Stimulated activated CD8-positive, alpha-beta memory T cell treated with anti-CD3 and anti-CD28 coated beads, Interleukin-2, amount 100 ng/mL, for 48 hours (primary cell): Measurements from ENCODE around the gene WDR93.
"Not testable (repeated sequence)": the region's sequence is repeated elsewhere in the genome, so short reads cannot be mapped to it uniquely, and the experiment has no call there.

Source experiments
- DNase-seq, 2 donors: peaks; one replicate each; pipeline ENCODE4 v3.0.0-alpha.2; 2020; ENCODE audit warnings: low read depth in 2 of 2

The WDR93 gene

GRCh38 chr15:89685995-89686394 is 4.6 kb upstream of the WDR93 start:
- DNase-seq: no peak

GRCh38 chr15:89686522-89686921 is 4.1 kb upstream of the WDR93 start:
- DNase-seq: no peak

- not testable (repeated sequence) for DNase-seq
These were observed 708 bp upstream of the WDR93 start for GRCh38 chr15:89689930-89690275.

- no peak for DNase-seq
These were observed 2.5 kb downstream of the WDR93 start for GRCh38 chr15:89693091-89693490.

DNA sequence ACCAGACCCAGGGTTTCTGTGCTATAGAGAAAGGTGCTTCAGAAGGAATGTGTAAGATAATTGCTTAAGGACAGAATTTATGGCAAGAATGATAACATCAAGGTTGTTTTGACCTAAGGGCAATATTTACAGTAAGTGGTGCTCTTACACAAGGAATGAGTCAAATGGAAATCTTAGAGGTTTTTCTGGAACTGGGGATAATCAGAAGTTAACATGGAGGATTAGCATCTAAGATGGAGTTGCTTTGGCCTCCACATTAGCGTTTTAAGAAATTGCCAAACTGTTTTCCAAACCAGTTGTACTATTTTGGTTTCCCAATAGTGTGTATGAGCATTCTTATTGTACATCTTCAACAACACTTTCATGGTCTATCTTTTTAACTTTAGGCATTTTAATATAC is 3.1 kb downstream of the WDR93 start:
- no peak for DNase-seq

GRCh38 chr15:89695198-89695597 is 4.6 kb downstream of the WDR93 start:
- no peak for DNase-seq

GRCh38 chr15:89704411-89704810 is 13.8 kb downstream of the WDR93 start:
- no peak for DNase-seq

- DNase-seq: no peak
These were observed 17.0 kb downstream of the WDR93 start for GRCh38 chr15:89707577-89707976.

- no peak for DNase-seq
These were observed 24.2 kb downstream of the WDR93 start for GRCh38 chr15:89714775-89715174.

- DNase-seq: no peak
These were observed 32.4 kb downstream of the WDR93 start for GRCh38 chr15:89723031-89723430.

DNA sequence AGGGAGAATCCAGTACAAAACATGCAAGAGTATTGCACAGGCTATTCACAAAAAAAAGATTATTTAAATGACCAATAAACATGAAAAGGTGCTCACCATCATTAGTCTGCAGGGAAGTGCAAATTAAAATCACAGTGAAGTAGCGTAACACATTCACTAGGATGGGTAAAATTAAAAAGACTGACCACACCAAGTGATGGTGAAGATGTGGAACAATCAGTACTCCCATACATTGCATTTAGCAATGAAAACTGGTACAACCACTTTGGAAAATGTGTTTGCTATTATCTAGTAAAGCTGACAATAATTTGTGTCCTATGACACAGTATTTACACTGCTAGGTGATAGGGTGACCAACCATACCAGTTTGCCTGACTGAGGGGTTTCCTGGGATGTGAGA is 34.0 kb downstream of the WDR93 start:
- DNase-seq: no peak

DNA sequence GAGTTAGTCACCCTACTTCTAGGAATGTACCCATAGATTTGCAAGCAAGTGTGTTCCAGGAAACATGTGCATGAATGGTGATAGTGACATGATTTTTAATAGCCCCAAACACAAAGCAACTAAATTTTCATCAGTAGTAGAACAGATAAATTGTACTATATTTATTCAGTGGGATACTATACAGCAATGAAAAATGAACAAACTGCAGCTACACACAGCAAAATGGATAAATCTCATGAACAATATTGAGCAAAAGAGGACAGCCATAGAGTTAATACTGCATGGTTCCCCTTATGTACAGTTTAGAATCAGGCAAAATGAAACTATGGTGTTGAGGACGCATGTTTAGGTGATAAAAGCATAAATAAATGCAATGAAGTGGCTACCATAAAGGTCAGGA is 34.5 kb downstream of the WDR93 start:
- no peak for DNase-seq

GRCh38 chr15:89728254-89728653 is 37.6 kb downstream of the WDR93 start:
- DNase-seq: no peak

GRCh38 chr15:89731275-89731674 is 40.7 kb downstream of the WDR93 start:
- DNase-seq: no peak

DNA sequence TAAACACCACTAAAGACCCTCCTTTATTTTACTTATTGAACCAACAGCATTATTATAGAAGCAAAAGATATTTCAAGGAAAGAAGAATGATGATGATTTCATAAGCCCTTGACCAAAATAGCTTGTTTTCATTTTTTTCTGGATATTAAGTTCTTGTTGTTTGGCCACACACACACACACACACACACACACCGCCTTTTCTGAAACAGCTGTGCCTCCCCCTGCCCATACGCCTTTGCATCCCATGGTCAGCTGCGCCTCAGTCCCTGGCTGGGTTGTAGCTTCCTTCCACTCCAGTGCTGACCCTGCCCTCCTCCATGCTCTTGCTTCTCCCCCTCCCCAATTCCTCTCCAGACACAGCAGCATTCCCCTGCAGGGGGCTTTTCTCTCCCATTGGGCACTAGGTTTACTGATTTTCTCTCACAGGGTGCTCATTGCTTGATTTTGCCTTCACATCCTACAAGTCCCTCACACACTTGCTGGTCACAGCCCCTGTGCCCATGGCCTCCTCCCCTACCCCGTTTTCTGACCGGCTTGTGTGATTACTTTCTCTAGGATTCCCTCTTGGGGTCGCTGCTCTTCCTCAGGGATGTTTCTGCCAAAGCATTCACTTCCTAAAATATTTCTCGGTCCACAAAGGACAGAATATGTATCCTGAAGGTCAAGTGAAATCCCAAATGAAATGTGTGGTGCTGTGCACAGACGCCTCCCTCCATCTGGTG is 42.0 kb downstream of the WDR93 start:
- DNase-seq: no peak

- no peak for DNase-seq
These were observed 45.2 kb downstream of the WDR93 start for GRCh38 chr15:89735773-89736172.

- DNase-seq: no peak
These were observed 49.5 kb downstream of the WDR93 start for GRCh38 chr15:89740137-89740536.

DNA sequence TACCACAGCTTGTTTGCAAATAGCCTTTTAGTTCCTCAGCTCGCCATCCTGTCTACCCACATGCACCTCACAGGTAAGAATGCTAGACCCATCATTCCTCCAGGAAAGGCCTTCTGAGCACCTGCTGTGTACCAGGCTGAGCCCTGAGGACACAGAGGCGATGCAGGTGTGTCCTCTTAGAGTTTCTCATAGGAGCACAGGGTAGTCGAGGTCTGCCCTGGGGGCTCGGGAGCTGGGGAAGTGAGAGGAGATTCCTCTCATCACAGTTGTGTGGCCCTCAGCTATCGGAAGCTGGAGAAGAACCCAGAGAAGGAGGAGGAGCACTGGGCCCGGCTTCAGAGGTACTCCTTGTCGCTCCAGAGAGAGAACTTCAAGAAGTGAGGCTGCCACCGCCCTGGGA is 52.4 kb downstream of the WDR93 start:
- no peak for DNase-seq

GRCh38 chr15:89743594-89743993 is 53.0 kb downstream of the WDR93 start:
- DNase-seq: no peak

GRCh38 chr15:89745131-89745530 is 54.5 kb downstream of the WDR93 start:
- no peak for DNase-seq

- DNase-seq: no peak
These were observed 55.2 kb downstream of the WDR93 start for GRCh38 chr15:89745768-89746167.

- no peak for DNase-seq
These were observed 55.8 kb downstream of the WDR93 start for GRCh38 chr15:89746386-89746780.

DNA sequence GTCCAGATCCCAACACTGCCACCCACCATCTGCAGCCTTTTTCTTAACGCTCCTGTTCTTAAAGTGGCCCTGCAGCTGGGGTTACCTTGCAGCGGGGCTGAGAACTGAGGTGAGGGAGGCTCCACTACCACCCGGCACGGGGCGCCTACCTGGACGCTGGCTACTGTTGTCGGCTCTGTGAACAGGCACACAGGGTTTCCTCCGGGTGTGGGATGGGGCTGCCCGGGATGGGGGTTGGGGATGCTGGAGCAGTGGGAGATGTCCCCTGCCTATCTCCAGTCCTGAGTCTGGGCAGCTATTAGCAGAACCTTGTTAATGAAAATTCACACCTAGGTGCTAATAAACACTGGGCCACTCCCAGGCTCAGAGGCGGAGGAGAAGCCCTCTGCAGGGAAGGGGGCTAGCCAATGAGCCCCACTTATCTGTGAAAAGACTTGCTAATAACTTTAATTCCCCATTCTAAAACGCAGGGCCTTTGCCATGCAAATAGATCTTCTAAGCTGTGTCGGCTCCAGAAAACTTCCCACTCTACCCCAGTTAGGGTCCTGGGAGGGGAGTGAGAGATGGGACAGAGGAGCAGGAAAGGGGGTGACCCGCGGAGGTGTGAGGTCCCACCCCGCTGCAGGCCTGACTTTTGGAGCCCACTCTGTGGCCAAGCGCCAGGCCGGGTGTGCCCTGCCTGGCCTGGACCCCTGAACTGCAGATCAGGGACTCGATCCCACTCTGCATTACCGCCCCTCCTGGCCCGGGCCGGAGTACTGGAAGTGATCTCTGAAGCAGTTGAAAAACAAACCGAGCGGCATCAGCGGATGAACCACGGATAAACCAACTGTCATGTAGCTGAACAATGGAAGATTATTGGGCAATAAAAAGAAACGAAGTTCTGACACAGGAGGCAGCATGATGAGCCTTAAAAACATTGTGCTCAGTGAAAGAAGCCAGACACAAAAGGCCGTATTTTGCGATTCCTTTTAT is 57.4 kb downstream of the WDR93 start:
- DNase-seq: no peak
